Frontal cortex (tissue), 4 donors: ENCODE data around the gene NUDT3. TPM values are rescaled to one million over a fixed set of nuclear protein-coding genes. Genes with fewer than 3 reads are reported as not detected.

Experiments
- DNase-seq, 2 donors: peaks; one replicate each; pipeline ENCODE4 v3.0.0; 2012; ENCODE audit warnings: low spot score in 2 of 2
- FAIRE-seq: peaks from 2 replicates; lab custom pipeline; 2012; peaks lifted over from hg19 to GRCh38; lab: Jason Lieb, UNC
- small RNA-seq: library from RNA; depleted of rRNA; stranded (forward); fragments of <200 nt; gene quantifications from one replicate; pipeline ENCODE3, GENCODE V24; 2014
- total RNA-seq: library from RNA; depleted of rRNA; stranded (reverse); fragments of >200 nt; gene quantifications from one replicate; pipeline ENCODE4 v1.2.3, GENCODE V29; 2014
- donor health status: control.
- donor health status: control.
- donor health status: control.

The NUDT3 gene
- total RNA-seq, 1 donor from 2014 or later, result 96.2 TPM

DNA sequence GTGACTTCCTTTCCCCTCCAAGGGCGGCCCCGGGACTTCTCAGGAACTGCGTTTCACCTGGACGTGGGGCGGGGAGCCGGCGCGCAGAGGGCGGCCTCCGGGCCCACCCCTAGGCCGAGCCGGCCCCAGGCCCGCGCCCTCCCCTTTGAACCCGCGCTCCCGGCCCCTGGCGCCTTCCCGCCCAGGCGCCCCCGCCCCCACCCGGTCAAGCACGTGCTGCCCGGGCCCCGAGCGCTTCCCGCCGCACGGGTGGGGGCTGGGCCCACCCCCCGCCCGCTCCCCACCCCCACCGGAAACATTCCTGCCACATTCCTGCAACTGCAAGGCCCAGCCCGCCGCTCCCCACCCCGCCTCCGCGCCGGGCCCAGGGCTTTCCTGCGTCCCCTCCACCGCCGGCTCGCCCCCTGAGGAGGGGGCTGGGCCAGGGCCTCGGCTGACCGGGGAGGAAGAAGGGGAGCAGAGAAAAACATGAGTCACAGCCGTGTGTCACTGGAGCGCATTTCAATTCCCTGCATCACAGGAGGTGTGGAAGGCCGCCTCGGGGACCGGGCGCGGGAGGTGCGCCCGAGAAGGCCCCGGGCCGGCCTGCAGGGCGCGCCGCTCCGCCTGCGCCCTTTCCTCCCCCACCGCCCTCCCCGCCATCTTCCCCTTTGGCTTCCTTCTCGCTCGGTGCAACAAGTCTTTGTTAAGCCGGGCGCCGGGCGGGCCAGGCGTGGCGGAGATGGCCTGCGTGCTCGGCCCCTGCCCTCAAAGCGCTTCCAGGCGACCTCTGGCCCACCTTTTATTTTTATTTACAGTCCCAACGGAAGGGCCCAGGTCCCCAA lies 156.9 kb downstream of the NUDT3 start:
- DNase-seq (peak; percentile 51 to 68), FAIRE-seq (no peak)

DNA sequence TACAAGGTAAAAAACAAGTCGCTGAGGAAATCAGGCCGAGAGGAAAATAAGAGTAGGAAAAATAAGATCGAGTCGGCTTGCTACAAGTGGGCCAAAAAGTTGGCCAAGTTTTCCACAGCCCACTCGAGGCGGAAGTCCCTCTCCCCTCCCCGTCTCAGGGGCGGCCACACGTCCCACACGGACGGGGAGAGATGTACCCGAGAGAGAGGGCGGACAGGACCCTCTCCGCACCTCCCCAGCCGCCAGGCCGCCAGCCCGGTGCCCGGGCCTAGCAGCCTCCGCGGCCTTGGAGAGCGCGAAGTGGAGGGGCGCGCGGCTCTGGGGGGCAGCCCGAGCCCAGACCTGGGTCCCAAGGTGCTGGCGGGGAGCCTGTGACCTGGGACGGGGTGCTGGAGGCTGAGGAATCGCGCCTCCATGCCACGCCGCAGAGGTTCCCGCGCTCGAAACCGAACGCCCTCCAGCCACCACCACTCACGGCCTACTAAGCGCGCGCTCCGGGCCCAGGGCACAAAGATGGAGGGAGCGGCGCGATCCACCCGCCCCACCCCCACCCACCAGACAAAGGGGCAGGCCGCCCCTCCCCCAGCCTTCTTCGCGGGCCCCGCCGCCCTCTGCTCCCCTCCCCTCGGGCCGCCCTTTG lies 157.7 kb downstream of the NUDT3 start:
- FAIRE-seq (no peak), DNase-seq (peak; percentile 2 to 13)

DNA sequence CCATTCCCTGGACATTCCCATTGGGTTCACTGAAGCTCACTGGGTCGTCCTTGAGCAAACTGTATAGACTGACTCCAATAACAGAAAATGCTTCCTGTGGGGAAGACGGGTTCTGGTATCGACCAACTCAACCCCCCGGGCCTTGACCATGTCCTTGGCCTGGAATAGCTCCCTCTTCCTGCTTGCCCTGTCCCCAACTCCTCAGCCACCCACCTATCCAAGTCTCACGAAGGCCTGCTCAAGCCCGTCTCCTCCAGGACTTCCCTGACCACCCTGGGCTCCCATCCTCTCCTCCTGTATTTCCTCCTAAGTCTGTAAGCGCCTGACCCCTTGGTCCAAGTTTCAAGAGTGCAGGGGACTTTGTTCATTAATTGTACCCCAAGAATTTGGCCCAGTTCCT lies 158.6 kb downstream of the NUDT3 start:
- no peak for FAIRE-seq

GRCh38 chr6:34232901-34233300 lies 159.6 kb downstream of the NUDT3 start:
- DNase-seq (peak in 1 of 2 donors; percentile 9), FAIRE-seq (no peak)

More for the DNA sequence above, 158.6 kb downstream of the NUDT3 start:
- DNase-seq, result no peak

DNA sequence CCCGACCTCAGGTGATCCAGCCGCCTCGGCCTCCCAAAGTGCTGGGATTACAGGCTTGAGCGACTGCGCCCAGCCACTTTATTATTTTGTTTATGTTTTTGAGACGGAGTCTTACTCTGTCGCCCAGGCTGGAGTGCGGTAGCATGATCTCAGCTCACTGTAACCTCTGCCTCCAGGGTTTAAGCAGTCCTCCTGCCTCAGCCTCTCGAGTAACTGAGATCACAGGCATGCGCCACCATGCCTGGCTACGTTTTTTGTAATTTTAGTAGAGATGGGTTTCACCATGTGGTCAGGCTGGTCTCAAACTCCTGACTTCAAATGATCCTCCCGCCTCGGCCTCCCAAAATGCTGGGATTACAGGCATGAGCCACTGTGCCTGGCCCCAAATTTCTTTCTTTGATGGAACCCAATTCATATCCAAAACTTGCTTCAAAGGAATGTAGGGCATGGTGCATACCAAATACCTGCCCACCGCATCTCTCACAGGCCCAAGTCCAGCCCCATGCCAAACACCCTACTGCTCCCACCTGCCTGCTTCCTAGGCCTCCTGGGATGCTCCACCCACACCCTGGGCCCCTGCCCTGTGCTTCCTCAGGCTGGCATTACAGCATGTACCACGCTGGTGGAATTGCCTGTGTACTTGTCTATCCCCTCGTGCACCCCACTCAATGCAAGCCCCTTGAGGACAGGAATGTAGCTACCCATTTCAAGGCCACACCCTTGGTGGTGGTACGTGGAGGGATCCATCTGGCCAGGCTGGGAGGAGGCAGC lies 160.7 kb downstream of the NUDT3 start:
- no peak for DNase-seq
- FAIRE-seq, result no peak

GRCh38 chr6:34230653-34231371 lies 161.7 kb downstream of the NUDT3 start:
- DNase-seq, result no peak
- FAIRE-seq, result no peak

GRCh38 chr6:34229877-34230276 lies 162.6 kb downstream of the NUDT3 start:
- FAIRE-seq, result no peak
- DNase-seq, result no peak

Small RNAs within 50 kb of the gene (small RNA-seq; reads per million reads assigned to genes)
- gene MIR6835, result not detected

Other genes starting within 250 kb of the NUDT3 start
- gene GRM4, start 246.6 kb downstream of the NUDT3 start, total RNA-seq, result 3.7 TPM
- 24.5 TPM for gene HMGA1, start 155.8 kb downstream of the NUDT3 start, total RNA-seq
- gene SMIM29, start 143.7 kb downstream of the NUDT3 start, total RNA-seq, result 23.2 TPM
- gene RPS10, start 33.4 kb upstream of the NUDT3 start, total RNA-seq, result 792 TPM
- 2.9 TPM for gene PACSIN1, start 73.4 kb upstream of the NUDT3 start, total RNA-seq
- gene SPDEF, start 163.7 kb upstream of the NUDT3 start, total RNA-seq, result not detected